GM19467 (cell line): ENCODE measurements around the gene CASP3.
"Not testable (repeated sequence)": the region's sequence is repeated elsewhere in the genome, so short reads cannot be mapped to it uniquely, and the experiment has no call there.

ENCODE experiments used
- ATAC-seq: cut with Tn5 transposase; IDR thresholded peaks from one replicate; pipeline ENCODE4 v1.9.1; 2021; ENCODE audit warnings: mild to moderate bottlenecking, moderate library complexity; ENCODE audit not compliant: unreplicated experiment

CASP3 gene

GRCh38 chr4:184664445-184665210 is 15.4 kb upstream of the CASP3 start:
- no peak for ATAC-seq

- no peak for ATAC-seq
Measured at GRCh38 chr4:184662236-184662635, 13.0 kb upstream of the CASP3 start.

GRCh38 chr4:184660978-184661377 is 11.7 kb upstream of the CASP3 start:
- ATAC-seq = no peak

GRCh38 chr4:184657820-184658219 is 8.6 kb upstream of the CASP3 start:
- ATAC-seq = not testable (repeated sequence)

- ATAC-seq = no peak
Measured at GRCh38 chr4:184657144-184657543, 7.9 kb upstream of the CASP3 start.

GRCh38 chr4:184655889-184656869 is 6.9 kb upstream of the CASP3 start:
- no peak for ATAC-seq

- ATAC-seq = no peak
Measured at GRCh38 chr4:184653650-184654049, 4.4 kb upstream of the CASP3 start.

- not testable (repeated sequence) for ATAC-seq
Measured at GRCh38 chr4:184652681-184653080, 3.4 kb upstream of the CASP3 start.

GRCh38 chr4:184651899-184652298 is 2.7 kb upstream of the CASP3 start:
- no peak for ATAC-seq

GRCh38 chr4:184649971-184650855 is 966 bp upstream of the CASP3 start:
- ATAC-seq = peak; percentile 2

- ATAC-seq = peak; percentile 15
Measured at GRCh38 chr4:184648313-184649025, 778 bp downstream of the CASP3 start.

- ATAC-seq = no peak
Measured at GRCh38 chr4:184648054-184648312, 1.3 kb downstream of the CASP3 start.

- no peak for ATAC-seq
Measured at GRCh38 chr4:184647266-184648053, 1.8 kb downstream of the CASP3 start.

GRCh38 chr4:184645904-184646610 is 3.2 kb downstream of the CASP3 start:
- no peak for ATAC-seq

GRCh38 chr4:184644553-184645307 is 4.5 kb downstream of the CASP3 start:
- ATAC-seq = no peak

- ATAC-seq = no peak
Measured at GRCh38 chr4:184643731-184644130, 5.5 kb downstream of the CASP3 start.

- no peak for ATAC-seq
Measured at GRCh38 chr4:184641451-184641850, 7.8 kb downstream of the CASP3 start.

GRCh38 chr4:184641022-184641421 is 8.2 kb downstream of the CASP3 start:
- peak; percentile 61 for ATAC-seq
